ENCODE data around the gene TSR3. TPM values are rescaled to one million over a fixed set of nuclear protein-coding genes. Genes with fewer than 3 reads are reported as not detected.

Gene TSR3
- total RNA-seq, 1 donor from 2014 or later, result 60.6 TPM

- Histone ChIP-seq H3K4me3 (no peak overlapping the region), H3K36me3 (peaks cover 0 to 19% of the 10 kb centered on the region in 2 donors), H3K4me1 (peaks cover 21% of the 10 kb centered on the region), H3K27ac (no peak overlapping the region), H3K9me3 (no peaks in the 10 kb centered on the region), H3K27me3 (no peaks in the 10 kb centered on the region)
- intact Hi-C loops (cut with DNase I), result no loop called here
- no peak for TF ChIP-seq POLR2AphosphoS5 (IDR thresholded peaks at IDR 0.05; ENCODE audit: insufficient read depth in 1 of 2, low read depth in 1 of 2)
- no peak for TF ChIP-seq POLR2A (IDR thresholded peaks at IDR 0.05)
- no peak for TF ChIP-seq CTCF (IDR thresholded peaks at IDR 0.05)
- DNase-seq (ENCODE audit: extremely low spot score in 2 of 2), result no peak
Observed at GRCh38 chr16:1381612-1382406, 30.1 kb upstream of the TSR3 start.

- no peaks in the 10 kb centered on the region for H3K27me3 ChIP-seq
- H3K9me3 ChIP-seq, result no peaks in the 10 kb centered on the region
- H3K36me3 ChIP-seq, result peaks cover 0 to 26% of the 10 kb centered on the region in 2 donors
- H3K4me3 ChIP-seq, result no peak overlapping the region
- peaks cover 21% of the 10 kb centered on the region for H3K4me1 ChIP-seq
- H3K27ac ChIP-seq, result no peak overlapping the region
- intact Hi-C loops (cut with DNase I), result no loop called here
- TF ChIP-seq POLR2A (IDR thresholded peaks at IDR 0.05), result no peak
- TF ChIP-seq POLR2AphosphoS5 (IDR thresholded peaks at IDR 0.05; ENCODE audit: insufficient read depth in 1 of 2, low read depth in 1 of 2), result no peak
- TF ChIP-seq CTCF (IDR thresholded peaks at IDR 0.05), result no peak
- DNase-seq (ENCODE audit: extremely low spot score in 2 of 2), result no peak
Observed at GRCh38 chr16:1380195-1380594, 28.5 kb upstream of the TSR3 start.

- no peaks in the 10 kb centered on the region for H3K27me3 ChIP-seq
- DNase-seq (ENCODE audit: extremely low spot score in 2 of 2), result no peak
- H3K27ac ChIP-seq, result no peak overlapping the region
Observed at GRCh38 chr16:1379304-1380076, 27.8 kb upstream of the TSR3 start.

GRCh38 chr16:1378804-1379303 is 27.2 kb upstream of the TSR3 start:
- Histone ChIP-seq H3K27me3 (no peaks in the 10 kb centered on the region), H3K36me3 (peaks cover 0 to 24% of the 10 kb centered on the region in 2 donors)

More at GRCh38 chr16:1379304-1380076, 27.8 kb upstream of the TSR3 start:
- H3K4me3 ChIP-seq, result peak overlapping the region; percentile 48 to 64
- H3K9me3 ChIP-seq, result no peaks in the 10 kb centered on the region
- TF ChIP-seq CTCF (IDR thresholded peaks at IDR 0.05) (no peak), POLR2AphosphoS5 (IDR thresholded peaks at IDR 0.05; ENCODE audit: insufficient read depth in 1 of 2, low read depth in 1 of 2) (no peak), POLR2A (IDR thresholded peaks at IDR 0.05) (no peak)
- H3K4me1 ChIP-seq, result peaks cover 21% of the 10 kb centered on the region
- H3K36me3 ChIP-seq, result peaks cover 0 to 28% of the 10 kb centered on the region in 2 donors
- intact Hi-C loops (cut with DNase I), result no loop called here

More at GRCh38 chr16:1378804-1379303, 27.2 kb upstream of the TSR3 start:
- Histone ChIP-seq H3K27ac (no peak overlapping the region), H3K4me3 (peak overlapping the region; percentile 48 to 64), H3K4me1 (peaks cover 21% of the 10 kb centered on the region), H3K9me3 (no peaks in the 10 kb centered on the region)
- DNase-seq (ENCODE audit: extremely low spot score in 2 of 2), result no peak
- TF ChIP-seq CTCF (IDR thresholded peaks at IDR 0.05) (no peak), POLR2AphosphoS5 (IDR thresholded peaks at IDR 0.05; ENCODE audit: insufficient read depth in 1 of 2, low read depth in 1 of 2) (peak; percentile 27 to 43)
- intact Hi-C loops (cut with DNase I), result no loop called here
